ENCODE data around the gene TNFRSF8. TPM values are rescaled to one million over a fixed set of nuclear protein-coding genes. Genes with fewer than 3 reads are reported as not detected.

The TNFRSF8 gene
- polyA plus RNA-seq, 1 donor (not counting 4 experiments of a cell fraction or from before 2014, with no cell fraction given), result 0.03 TPM

DNA sequence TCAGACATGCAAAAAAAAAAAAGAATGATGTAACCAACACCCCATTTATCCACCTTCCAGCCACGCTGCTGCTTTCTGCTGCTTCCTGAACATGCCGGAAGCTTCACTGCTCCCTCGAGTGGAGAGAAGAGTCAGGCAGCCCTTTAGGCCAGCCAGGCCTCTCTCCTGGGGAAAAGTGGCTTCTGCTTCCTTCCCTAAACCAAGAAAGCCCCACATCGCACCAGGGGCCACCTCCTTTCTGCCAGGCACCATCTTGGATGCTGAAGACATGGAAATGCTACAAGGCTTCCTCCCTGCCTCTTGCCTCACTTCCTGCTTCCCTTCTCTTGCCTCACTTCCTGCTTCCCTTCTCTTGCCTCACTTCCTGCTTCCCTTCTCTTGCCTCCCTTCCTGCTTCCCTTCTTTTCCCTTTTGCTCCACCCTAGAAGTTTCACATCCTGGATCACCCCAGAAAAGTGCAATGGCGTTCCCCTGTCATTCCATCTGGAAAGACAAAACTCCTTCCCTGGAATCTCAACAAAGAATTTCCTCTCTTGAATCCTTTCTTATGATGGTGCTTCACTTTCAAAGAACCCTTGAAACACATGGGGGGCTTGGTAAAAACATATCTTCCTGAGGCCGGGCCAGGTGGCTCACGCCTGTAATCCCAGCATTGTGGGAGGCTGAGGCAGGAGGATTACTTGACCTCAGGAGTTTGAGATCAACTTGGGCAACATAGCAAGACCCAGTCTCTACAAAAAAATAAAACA is 18.7 kb downstream of the TNFRSF8 start:
- no peak overlapping the region for H3K4me2 ChIP-seq (ENCODE audit: control insufficient read depth, extremely low read depth, insufficient read depth, low read depth, low read length)
- H3K36me3 ChIP-seq (ENCODE audit: control insufficient read depth in 2 of 2, extremely low read depth in 1 of 2, insufficient read depth in 2 of 2, low read length in 2 of 2), result no peaks in the 10 kb centered on the region
- TF ChIP-seq, protein P1, sequence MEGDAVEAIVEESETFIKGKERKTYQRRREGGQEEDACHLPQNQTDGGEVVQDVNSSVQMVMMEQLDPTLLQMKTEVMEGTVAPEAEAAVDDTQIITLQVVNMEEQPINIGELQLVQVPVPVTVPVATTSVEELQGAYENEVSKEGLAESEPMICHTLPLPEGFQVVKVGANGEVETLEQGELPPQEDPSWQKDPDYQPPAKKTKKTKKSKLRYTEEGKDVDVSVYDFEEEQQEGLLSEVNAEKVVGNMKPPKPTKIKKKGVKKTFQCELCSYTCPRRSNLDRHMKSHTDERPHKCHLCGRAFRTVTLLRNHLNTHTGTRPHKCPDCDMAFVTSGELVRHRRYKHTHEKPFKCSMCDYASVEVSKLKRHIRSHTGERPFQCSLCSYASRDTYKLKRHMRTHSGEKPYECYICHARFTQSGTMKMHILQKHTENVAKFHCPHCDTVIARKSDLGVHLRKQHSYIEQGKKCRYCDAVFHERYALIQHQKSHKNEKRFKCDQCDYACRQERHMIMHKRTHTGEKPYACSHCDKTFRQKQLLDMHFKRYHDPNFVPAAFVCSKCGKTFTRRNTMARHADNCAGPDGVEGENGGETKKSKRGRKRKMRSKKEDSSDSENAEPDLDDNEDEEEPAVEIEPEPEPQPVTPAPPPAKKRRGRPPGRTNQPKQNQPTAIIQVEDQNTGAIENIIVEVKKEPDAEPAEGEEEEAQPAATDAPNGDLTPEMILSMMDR (optimal IDR thresholded peaks at IDR 0.05 in 1 of 3, IDR thresholded peaks at IDR 0.05 in 1 of 3, conservative IDR thresholded peaks at IDR 0.05 in 1 of 3; ENCODE audit: extremely low read depth in 1 of 3, insufficient read depth in 2 of 3, low read length in 3 of 3), result no peak
- no peak for TF ChIP-seq EZH2 (IDR thresholded peaks at IDR 0.05; ENCODE audit: low read length)
- no peaks in the 10 kb centered on the region for H4K20me1 ChIP-seq (ENCODE audit: control insufficient read depth, extremely low read depth, insufficient read depth, low read length)
- H3K27ac ChIP-seq (ENCODE audit: control insufficient read depth, insufficient read depth, low read length), result no peak overlapping the region
- H3K9me1 ChIP-seq (ENCODE audit: control insufficient read depth, extremely low read depth, insufficient read depth, low read length), result no peaks in the 10 kb centered on the region
- FAIRE-seq (no peak), DNase-seq (ENCODE audit: low read depth, low spot score) (no peak)
- H3K4me3 ChIP-seq (ENCODE audit: control insufficient read depth in 2 of 3, extremely low read depth in 1 of 3, insufficient read depth in 2 of 3, low read depth in 1 of 3, low read length in 3 of 3), result no peak overlapping the region
- H3K79me2 ChIP-seq (ENCODE audit: control insufficient read depth, insufficient read depth, low read length), result no peaks in the 10 kb centered on the region
- dilution Hi-C loops (cut with MboI; ENCODE audit: extremely low pct_ligation_motif_present, low sequenced_read_pairs), result no loop called here
- peaks cover 15% of the 10 kb centered on the region for H3K27me3 ChIP-seq (ENCODE audit: control insufficient read depth, extremely low read depth, insufficient read depth, low read length)
- H3K9me3 ChIP-seq (ENCODE audit: control insufficient read depth, low read depth, low read length), result no peaks in the 10 kb centered on the region
- H2AFZ ChIP-seq (ENCODE audit: control insufficient read depth, low read length), result no peak overlapping the region
- H3K4me1 ChIP-seq (ENCODE audit: control insufficient read depth, extremely low read depth, insufficient read depth, low read length), result no peaks in the 10 kb centered on the region
- H3K9ac ChIP-seq (ENCODE audit: control insufficient read depth, extremely low read depth, insufficient read depth, low read length), result no peak overlapping the region

DNA sequence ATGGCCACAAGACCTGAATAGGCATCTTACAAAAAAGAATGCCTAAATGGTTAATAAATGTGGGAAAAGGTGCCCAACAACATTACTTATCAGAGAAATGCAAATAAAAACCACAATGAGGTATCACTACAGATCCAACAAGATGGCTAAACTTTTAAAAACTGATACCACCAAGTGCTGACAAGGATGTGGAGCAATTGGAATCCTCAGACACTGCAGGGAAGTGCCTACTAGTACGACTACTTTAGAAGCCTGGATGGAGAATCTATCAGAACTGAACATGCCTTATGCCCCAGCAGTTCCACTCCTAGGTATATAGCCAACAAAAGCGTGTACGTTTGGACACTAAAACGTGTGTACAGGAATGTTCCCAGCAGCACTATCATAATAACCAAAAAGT is 19.9 kb downstream of the TNFRSF8 start:
- dilution Hi-C loops (cut with MboI; ENCODE audit: extremely low pct_ligation_motif_present, low sequenced_read_pairs), result no loop called here
- H3K9me3 ChIP-seq (ENCODE audit: control insufficient read depth, low read depth, low read length), result no peaks in the 10 kb centered on the region
- H3K27me3 ChIP-seq (ENCODE audit: control insufficient read depth, extremely low read depth, insufficient read depth, low read length), result peaks cover 12% of the 10 kb centered on the region
- no peak for TF ChIP-seq EZH2 (IDR thresholded peaks at IDR 0.05; ENCODE audit: low read length)
- TF ChIP-seq, protein P1 (optimal IDR thresholded peaks at IDR 0.05 in 1 of 3, IDR thresholded peaks at IDR 0.05 in 1 of 3, conservative IDR thresholded peaks at IDR 0.05 in 1 of 3; ENCODE audit: extremely low read depth in 1 of 3, insufficient read depth in 2 of 3, low read length in 3 of 3), result no peak
- no peak for FAIRE-seq
- H3K36me3 ChIP-seq (ENCODE audit: control insufficient read depth in 2 of 2, extremely low read depth in 1 of 2, insufficient read depth in 2 of 2, low read length in 2 of 2), result no peaks in the 10 kb centered on the region
- no peak overlapping the region for H3K27ac ChIP-seq (ENCODE audit: control insufficient read depth, insufficient read depth, low read length)
- no peak for DNase-seq (ENCODE audit: low read depth, low spot score)
- H3K4me1 ChIP-seq (ENCODE audit: control insufficient read depth, extremely low read depth, insufficient read depth, low read length), result no peaks in the 10 kb centered on the region
- no peak overlapping the region for H3K4me3 ChIP-seq (ENCODE audit: control insufficient read depth in 2 of 3, extremely low read depth in 1 of 3, insufficient read depth in 2 of 3, low read depth in 1 of 3, low read length in 3 of 3)
- H3K4me2 ChIP-seq (ENCODE audit: control insufficient read depth, extremely low read depth, insufficient read depth, low read depth, low read length), result no peak overlapping the region
- H4K20me1 ChIP-seq (ENCODE audit: control insufficient read depth, extremely low read depth, insufficient read depth, low read length), result no peaks in the 10 kb centered on the region
- no peak overlapping the region for H3K9ac ChIP-seq (ENCODE audit: control insufficient read depth, extremely low read depth, insufficient read depth, low read length)
- no peaks in the 10 kb centered on the region for H3K79me2 ChIP-seq (ENCODE audit: control insufficient read depth, insufficient read depth, low read length)
- no peaks in the 10 kb centered on the region for H3K9me1 ChIP-seq (ENCODE audit: control insufficient read depth, extremely low read depth, insufficient read depth, low read length)
- no peak overlapping the region for H2AFZ ChIP-seq (ENCODE audit: control insufficient read depth, low read length)

All from keratinocyte (primary cell).